GM12873 (cell line): ENCODE measurements around the gene SYP.

Source experiments
- CTCF ChIP-seq: IDR thresholded peaks from 2 replicates; pipeline ENCODE4 v1.5.1; 2012; ENCODE audit warnings: low read depth, mild to moderate bottlenecking, moderate library complexity, low read length, control low read depth; ENCODE audit not compliant: insufficient read depth; ENCODE audit errors: missing control alignments

SYP gene

DNA sequence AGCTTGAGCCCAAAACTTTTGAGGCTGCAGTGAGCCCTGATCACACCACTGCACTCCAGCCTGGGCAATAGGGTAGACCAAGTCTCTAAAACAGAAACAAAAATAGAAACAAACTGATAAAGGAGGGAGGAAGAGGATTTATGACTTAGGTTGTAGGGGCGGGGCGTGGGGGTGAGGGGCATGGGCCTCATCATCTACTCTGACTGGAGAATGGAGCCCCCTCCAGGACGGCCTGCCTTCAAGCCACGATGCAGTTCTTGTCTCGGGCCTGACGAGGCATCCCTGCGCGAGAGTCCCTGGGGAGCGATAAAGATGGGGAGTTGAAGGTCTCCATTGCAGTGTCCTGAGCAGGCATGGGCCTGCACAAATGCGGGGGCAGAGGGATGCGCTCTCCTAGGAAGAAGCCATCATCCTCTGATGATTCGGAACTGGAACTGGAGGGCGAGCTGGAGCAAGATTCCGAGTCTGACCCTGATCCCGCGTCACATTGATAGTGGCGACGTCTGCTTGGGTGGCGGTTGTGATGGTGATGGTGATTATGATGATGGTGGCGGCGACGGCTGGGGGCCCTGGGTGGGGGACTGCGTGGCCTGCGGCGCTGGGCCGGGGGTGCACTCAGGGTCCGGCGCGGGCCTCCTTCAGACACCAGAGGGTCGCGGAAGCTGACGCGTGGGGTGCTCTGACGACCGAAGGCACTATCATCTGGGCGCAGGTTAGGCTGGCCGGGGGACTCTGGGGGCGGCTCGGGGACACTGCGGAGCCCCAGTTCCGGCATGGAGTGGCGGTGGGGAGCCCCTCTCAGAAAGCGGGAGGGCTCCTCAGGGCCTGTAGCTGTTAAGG is 24.3 kb downstream of the SYP start:
- no peak for TF ChIP-seq CTCF

DNA sequence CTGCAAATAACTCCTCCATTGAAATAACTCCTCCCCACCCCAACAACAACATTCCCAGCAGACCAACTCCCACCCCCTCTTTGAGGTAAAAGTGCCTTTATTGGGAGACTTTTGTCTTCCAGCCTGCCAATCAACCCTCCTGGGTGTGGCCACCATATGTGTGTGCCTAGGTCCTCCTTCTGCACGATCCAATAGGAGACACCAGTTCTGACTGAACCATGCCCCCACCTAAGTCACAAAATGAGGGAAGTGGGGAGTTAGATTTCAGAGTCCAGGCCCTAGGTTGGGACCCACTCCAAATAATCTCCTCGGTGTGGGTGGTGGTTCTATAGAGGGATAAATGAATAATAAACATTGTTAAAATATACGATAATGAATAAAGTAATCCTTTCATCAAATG is 25.3 kb downstream of the SYP start:
- TF ChIP-seq CTCF, result no peak

- TF ChIP-seq CTCF, result no peak
Observed at GRCh38 chrX:49172280-49172780, 27.7 kb downstream of the SYP start.

GRCh38 chrX:49171752-49172279 is 28.2 kb downstream of the SYP start, which contains the start of gene PLP2:
Gene PLP2 (plus strand): TSS chrX:49171898. CDS start chrX:49172001, 103 bp downstream.
- no peak for TF ChIP-seq CTCF

DNA sequence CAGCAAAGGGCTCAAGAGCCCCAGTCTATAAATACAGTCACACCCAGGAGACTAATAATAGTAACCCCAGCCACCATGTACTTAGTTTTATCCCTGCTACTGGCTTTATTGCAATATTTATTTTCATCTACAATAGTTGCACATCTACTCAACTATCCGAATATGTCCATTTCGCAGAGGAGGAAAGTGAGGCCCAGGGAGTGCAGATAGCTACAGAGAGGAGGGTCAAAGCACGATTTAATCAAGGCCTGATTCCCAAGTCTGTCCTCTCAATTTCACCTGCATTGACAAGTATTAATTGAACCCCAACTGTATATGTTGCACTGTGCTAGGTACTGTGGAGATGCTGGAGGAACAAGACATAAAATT is 32.3 kb downstream of the SYP start:
- TF ChIP-seq CTCF, result no peak

- no peak for TF ChIP-seq CTCF
Observed at GRCh38 chrX:49166914-49167739, 32.9 kb downstream of the SYP start.
